Measurements from ENCODE around the gene AGBL4.

- TF ChIP-seq CTCF (IDR thresholded peaks at IDR 0.05) = no peak
- no peak for TF ChIP-seq POLR2AphosphoS5 (IDR thresholded peaks at IDR 0.05)
- no peak for TF ChIP-seq POLR2A (IDR thresholded peaks at IDR 0.05)
Observed at GRCh38 chr1:48730164-48730910, 1293.4 kb downstream of the AGBL4 start.

All from breast epithelium (tissue), 3 donors.